Measurements from ENCODE around the gene MBLAC1.
"Not testable (repeated sequence)": the region's sequence is repeated elsewhere in the genome, so short reads cannot be mapped to it uniquely, and the experiment has no call there.

- TF ChIP-seq CTCF (conservative IDR thresholded peaks at IDR 0.05; ENCODE audit: low read depth, low read length); BHLHE40 (IDR thresholded peaks at IDR 0.05; ENCODE audit: low read depth, low read length); POLR2A (IDR thresholded peaks at IDR 0.05; ENCODE audit: low read depth, low read length); RFX5 (IDR thresholded peaks at IDR 0.05; ENCODE audit: low read depth, low read length); ELK1 (IDR thresholded peaks at IDR 0.05; ENCODE audit: borderline replicate concordance, low read depth, low read length); FOS (IDR thresholded peaks at IDR 0.05; ENCODE audit: low read depth, low read length); SMC3 (IDR thresholded peaks at IDR 0.05; ENCODE audit: low read depth, low read length); MAZ (IDR thresholded peaks at IDR 0.05; ENCODE audit: borderline replicate concordance, low read depth, low read length); CEBPB (IDR thresholded peaks at IDR 0.05; ENCODE audit: low read depth, low read length); USF2 (IDR thresholded peaks at IDR 0.05; ENCODE audit: low read depth, low read length): not testable (repeated sequence)
These were observed 3.4 kb downstream of the MBLAC1 start for GRCh38 chr7:100130220-100130607.
